ENCODE measurements around the gene TACC2. TPM values are rescaled to one million over a fixed set of nuclear protein-coding genes. Genes with fewer than 3 reads are reported as not detected.

The TACC2 gene
- total RNA-seq, 2 donors from 2014 or later, result 247 to 286 TPM

DNA sequence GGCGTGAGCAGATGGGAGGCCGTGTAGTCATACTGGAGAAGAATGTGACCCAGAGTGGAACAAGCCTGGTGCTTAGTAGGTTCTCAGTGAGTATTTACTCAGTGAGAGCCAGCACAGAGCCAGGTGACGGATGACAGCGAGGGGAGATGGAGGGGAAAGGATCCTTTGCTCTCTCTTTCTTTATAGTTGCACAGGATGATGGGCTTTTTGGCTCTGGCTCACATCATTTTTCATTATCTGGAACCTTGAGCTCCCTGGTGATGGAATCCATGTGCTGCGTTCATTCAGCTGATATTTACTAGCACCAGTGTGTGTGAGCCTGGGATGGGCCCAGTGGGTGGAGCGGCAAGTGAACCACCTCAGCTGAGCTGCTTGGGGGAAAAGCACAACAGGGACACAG lies 299.3 kb downstream of the TACC2 start:
- TF ChIP-seq, protein P1, sequence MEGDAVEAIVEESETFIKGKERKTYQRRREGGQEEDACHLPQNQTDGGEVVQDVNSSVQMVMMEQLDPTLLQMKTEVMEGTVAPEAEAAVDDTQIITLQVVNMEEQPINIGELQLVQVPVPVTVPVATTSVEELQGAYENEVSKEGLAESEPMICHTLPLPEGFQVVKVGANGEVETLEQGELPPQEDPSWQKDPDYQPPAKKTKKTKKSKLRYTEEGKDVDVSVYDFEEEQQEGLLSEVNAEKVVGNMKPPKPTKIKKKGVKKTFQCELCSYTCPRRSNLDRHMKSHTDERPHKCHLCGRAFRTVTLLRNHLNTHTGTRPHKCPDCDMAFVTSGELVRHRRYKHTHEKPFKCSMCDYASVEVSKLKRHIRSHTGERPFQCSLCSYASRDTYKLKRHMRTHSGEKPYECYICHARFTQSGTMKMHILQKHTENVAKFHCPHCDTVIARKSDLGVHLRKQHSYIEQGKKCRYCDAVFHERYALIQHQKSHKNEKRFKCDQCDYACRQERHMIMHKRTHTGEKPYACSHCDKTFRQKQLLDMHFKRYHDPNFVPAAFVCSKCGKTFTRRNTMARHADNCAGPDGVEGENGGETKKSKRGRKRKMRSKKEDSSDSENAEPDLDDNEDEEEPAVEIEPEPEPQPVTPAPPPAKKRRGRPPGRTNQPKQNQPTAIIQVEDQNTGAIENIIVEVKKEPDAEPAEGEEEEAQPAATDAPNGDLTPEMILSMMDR (IDR thresholded peaks at IDR 0.05), result no peak
- Histone ChIP-seq H3K4me1 (no peaks in the 10 kb centered on the region), H3K36me3 (no peaks in the 10 kb centered on the region), H3K27me3 (no peaks in the 10 kb centered on the region), H3K27ac (no peak overlapping the region), H3K9me3 (no peaks in the 10 kb centered on the region), H3K4me3 (no peak overlapping the region)
- no peak for DNase-seq (ENCODE audit: low spot score)

DNA sequence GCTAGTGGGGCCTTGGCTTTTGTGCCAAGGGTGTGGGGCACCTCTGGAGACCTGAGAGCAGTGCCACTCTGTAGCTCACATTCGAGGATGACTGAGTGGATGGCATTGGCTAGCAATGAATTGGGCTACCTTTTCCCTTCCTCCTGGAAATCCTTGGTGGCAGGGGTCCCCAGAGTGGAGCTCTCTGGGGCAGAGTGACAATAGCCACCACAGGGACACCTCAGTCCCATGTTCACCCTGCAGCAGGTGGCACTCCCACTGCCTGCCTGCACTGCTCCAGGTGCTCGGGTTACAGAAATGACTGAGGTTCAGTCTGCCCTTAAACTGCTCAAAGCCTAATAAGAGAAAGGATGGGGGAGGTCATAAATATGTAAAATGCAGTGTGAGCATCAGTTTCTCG lies 300.0 kb downstream of the TACC2 start:
- TF ChIP-seq, protein P1 (IDR thresholded peaks at IDR 0.05), result no peak
- Histone ChIP-seq H3K27ac (no peak overlapping the region), H3K27me3 (no peaks in the 10 kb centered on the region)

DNA sequence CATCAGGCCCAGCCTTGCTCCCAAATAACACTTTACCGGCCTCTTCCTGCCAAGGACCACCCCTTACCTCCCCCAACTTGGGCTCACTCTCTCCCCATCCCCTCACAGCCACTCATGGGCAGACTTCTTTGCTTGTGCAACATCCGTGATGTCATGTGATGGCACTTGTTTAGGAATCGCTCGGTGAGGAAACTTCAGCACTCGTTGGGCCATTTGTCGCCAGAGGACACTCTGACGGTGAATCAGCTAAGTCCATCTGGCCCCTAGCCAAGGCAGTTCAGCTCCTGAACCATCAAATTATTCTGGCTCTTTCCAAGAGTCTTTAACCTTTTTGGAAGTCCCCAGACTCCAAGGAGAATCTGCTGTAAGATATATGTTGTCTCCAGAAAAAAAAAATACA lies 301.4 kb downstream of the TACC2 start:
- no peaks in the 10 kb centered on the region for H3K27me3 ChIP-seq
- H3K4me1 ChIP-seq, result no peaks in the 10 kb centered on the region
- H3K9me3 ChIP-seq, result no peaks in the 10 kb centered on the region
- no peak for DNase-seq (ENCODE audit: low spot score)
- TF ChIP-seq, protein P1 (IDR thresholded peaks at IDR 0.05), result no peak
- no peak overlapping the region for H3K4me3 ChIP-seq
- H3K36me3 ChIP-seq, result no peaks in the 10 kb centered on the region
- no peak overlapping the region for H3K27ac ChIP-seq

More for the DNA sequence above, 300.0 kb downstream of the TACC2 start:
- no peak overlapping the region for H3K4me3 ChIP-seq
- H3K36me3 ChIP-seq, result no peaks in the 10 kb centered on the region
- no peaks in the 10 kb centered on the region for H3K9me3 ChIP-seq
- H3K4me1 ChIP-seq, result no peaks in the 10 kb centered on the region
- no peak for DNase-seq (ENCODE audit: low spot score)

DNA sequence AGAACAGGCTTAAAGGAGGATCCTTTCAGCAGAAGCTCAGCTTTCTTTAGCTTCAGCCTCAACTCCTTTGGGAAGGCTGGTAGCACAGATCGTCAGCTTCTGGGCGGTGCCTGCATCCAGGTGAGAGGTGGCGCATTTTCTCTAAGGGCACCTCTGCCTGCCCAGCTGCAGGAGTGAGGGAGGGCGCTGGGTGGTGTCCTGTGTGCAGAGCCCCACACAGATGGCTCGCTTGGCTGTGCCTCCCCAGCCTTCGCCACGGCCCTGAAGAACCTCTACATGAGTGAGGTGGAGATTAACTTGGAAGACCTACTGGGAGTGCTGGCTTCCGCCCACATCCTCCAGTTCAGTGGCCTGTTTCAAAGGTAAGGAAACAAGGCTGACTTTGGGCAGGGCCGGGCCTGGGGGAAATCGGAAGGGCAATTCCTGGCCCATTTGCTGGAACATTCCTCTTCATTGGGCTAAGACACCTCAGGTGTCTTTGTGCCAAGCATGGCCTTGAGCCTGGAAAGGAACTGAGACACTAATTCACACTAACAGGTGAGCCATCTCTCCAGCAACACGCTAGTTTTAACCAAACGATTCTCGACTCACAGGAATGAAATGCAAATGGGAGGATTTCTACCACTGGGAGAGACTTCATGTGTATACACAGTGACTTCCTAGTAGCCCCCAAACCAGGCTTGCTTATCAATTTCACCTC lies 302.0 kb downstream of the TACC2 start:
- TF ChIP-seq, protein P1 (IDR thresholded peaks at IDR 0.05), result no peak
- no peaks in the 10 kb centered on the region for H3K27me3 ChIP-seq
- no peaks in the 10 kb centered on the region for H3K36me3 ChIP-seq
- H3K9me3 ChIP-seq, result no peaks in the 10 kb centered on the region
- no peak overlapping the region for H3K4me3 ChIP-seq
- H3K4me1 ChIP-seq, result no peaks in the 10 kb centered on the region
- H3K27ac ChIP-seq, result no peak overlapping the region
- DNase-seq (ENCODE audit: low spot score), result no peak

DNA sequence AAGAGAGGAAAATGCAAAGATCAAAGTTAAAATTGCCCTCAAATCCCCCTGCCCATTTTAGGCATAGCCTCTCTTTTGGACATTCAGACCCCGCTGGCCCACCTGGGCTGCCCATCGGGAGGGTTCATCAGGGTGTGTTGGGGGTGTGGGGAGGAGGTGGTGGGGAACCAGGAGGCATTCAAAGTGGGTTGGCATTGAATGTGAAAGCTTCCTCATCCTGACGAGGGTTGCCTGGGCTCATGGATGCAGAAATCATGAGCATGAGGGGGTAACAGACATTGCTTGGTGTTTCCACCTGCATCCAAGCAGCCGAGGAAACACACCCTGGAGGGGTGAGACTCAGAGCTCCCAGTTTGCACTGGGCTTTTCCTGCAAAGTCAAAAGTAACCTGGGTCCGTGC lies 302.8 kb downstream of the TACC2 start:
- H3K36me3 ChIP-seq, result no peaks in the 10 kb centered on the region

More for the DNA sequence above, 302.8 kb downstream of the TACC2 start:
- Histone ChIP-seq H3K27ac (no peak overlapping the region), H3K4me3 (no peak overlapping the region), H3K4me1 (no peaks in the 10 kb centered on the region), H3K9me3 (no peaks in the 10 kb centered on the region), H3K27me3 (no peaks in the 10 kb centered on the region)
- TF ChIP-seq, protein P1 (IDR thresholded peaks at IDR 0.05), result no peak
- no peak for DNase-seq (ENCODE audit: low spot score)
